Measurements from ENCODE around the gene SPATA33. TPM values are rescaled to one million over a fixed set of nuclear protein-coding genes. Genes with fewer than 3 reads are reported as not detected.
"Not testable (repeated sequence)": the region's sequence is repeated elsewhere in the genome, so short reads cannot be mapped to it uniquely, and the experiment has no call there.

Gene SPATA33
- total RNA-seq, 1 donor from 2014 or later = 16.6 TPM

- intact Hi-C loops (cut with micrococcal nuclease) = loop anchor here (5.0 kb wide), 4 partner anchors 44 to 416 kb away; partner anchors contain the start of genes RPL13, SPATA2L, VPS9D1 and ZNF276
Measured at GRCh38 chr16:89658221-89658879, 714 bp downstream of the SPATA33 start.

- intact Hi-C loops (cut with micrococcal nuclease) = no loop called here
Measured at GRCh38 chr16:89660146-89660545, 2.5 kb downstream of the SPATA33 start.

DNA sequence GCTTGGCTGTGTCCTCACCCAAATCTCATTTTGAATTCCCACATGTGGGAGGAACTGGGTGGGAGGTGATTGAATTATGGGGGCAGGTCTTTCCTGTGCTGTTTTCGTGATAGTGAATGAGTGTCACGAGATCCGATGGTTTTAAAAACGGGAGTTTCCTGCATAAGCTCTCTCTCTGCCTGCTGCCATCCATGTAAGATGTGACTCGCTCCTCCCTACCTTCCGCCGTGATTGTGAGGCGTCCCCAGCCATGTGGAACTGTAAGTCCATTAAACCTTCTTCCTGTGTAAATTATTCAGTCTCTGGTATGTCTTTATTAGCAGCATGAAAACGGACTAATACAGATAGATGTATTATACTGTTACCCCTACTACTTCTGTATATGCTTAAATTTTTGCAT, 3.6 kb downstream of the SPATA33 start:
- intact Hi-C loops (cut with micrococcal nuclease) = no loop called here

GRCh38 chr16:89664238-89664637, 6.6 kb downstream of the SPATA33 start:
- intact Hi-C loops (cut with micrococcal nuclease) = not testable (repeated sequence)

- intact Hi-C loops (cut with micrococcal nuclease) = not testable (repeated sequence)
Measured at GRCh38 chr16:89667000-89667399, 9.4 kb downstream of the SPATA33 start.

DNA sequence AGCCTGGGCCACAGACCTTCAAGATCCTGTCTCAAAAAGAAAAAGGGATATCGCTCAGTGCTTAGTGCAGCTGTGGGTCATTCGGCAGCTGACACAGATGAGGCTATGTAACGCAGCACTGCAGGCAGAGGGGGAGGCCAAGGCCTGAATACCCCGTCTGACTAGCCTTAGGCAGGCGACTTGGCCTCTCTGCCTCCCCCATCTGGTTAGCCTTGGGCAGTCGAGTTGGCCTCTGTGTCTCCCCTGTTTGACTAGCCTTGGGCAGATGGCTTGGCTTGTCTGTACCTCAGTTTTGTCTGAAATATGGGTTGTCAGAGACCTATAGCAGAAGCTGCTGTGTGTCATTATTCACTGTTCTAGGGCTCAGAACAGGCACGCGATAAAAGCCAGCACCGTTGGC, 10.0 kb downstream of the SPATA33 start:
- intact Hi-C loops (cut with micrococcal nuclease) = no loop called here

GRCh38 chr16:89668790-89669158, 11.1 kb downstream of the SPATA33 start:
- intact Hi-C loops (cut with micrococcal nuclease) = no loop called here

DNA sequence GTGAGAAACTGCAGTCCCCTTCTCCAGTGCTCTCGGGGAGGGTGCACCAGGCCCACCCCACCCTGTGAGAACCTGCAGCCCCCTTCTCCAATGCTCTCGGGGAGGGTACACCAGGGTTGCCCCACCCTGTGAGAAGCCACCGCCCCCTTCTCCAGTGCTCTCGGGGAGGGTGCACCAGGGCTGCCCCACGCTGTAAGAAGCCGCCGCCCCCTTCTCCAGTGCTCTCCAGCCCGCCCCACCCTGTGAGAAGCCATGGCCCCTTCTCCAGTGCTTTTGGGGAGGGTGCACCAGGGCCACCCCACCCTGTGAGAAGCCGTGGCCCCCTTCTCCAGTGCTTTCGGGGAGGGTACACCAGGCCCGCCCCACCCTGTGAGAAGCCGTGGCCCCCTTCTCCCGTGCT, 12.1 kb downstream of the SPATA33 start:
- intact Hi-C loops (cut with micrococcal nuclease) = no loop called here

GRCh38 chr16:89670496-89671431, 13.1 kb downstream of the SPATA33 start:
- intact Hi-C loops (cut with micrococcal nuclease) = no loop called here

GRCh38 chr16:89671565-89671964, 13.9 kb downstream of the SPATA33 start:
- intact Hi-C loops (cut with micrococcal nuclease) = not testable (repeated sequence)

DNA sequence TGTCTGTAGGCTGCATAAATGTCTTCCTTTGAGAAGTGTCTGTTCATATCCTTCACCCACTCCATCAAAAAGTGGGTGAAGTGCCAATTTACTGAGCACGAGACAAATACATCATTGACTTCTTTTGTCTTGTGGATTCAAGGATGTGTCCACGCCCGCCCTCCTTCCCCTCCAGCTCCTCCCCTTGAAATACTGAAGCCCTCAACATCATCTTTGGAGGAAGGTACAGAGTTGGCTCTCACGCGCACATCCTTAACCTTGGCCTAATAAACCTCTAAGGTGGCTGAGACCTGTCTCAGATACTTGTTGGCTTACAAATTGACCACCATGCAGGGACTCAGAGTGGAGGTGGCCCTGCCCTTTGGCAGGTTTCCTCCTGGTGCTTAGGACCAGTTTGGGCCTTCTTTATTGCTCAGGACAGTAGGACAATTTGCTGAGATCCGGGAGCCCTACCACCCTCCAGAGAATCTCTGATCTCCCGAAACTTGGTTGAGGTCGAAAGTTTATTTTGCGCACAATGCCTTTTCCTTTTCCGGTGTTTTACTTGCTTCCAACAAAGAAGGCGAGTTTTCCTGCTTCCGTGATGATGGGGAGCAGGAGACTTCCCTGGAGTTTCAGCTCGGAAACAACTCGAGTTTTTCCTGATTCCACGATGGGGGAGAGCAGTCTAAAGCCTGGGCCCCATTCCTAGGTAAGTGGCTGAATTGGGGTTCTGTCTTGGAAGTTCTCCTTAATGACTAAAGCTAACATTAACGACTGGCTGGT, 14.7 kb downstream of the SPATA33 start:
- intact Hi-C loops (cut with micrococcal nuclease) = no loop called here

GRCh38 chr16:89678258-89678657, 20.6 kb downstream of the SPATA33 start:
- intact Hi-C loops (cut with micrococcal nuclease) = no loop called here

DNA sequence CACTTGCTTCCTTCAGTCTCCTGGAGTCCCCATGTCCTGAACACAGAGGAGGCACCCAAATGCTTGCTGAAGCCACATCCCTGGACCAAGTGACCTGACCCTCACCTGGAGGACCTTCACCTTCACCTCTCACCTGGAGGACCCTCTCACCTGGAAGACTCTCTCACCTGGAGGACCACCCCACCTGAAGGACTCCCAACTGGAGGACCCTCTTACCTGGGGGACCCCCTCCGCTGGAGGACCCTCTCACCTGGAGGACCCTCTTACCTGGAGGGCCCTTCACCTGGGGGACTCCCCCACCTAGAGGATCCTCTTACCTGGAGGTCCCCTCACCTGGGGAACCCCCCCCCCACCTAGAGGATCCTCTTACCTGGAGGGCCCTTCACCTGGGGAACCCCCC, 28.3 kb downstream of the SPATA33 start:
- intact Hi-C loops (cut with micrococcal nuclease) = loop anchor here (1.0 kb wide), 1 partner anchor 29 kb away; the partner anchor contains the start of genes CHMP1A and SPATA33

GRCh38 chr16:89686520-89687091, 29.0 kb downstream of the SPATA33 start, which contains the start of gene CDK10:
Gene CDK10, plus strand, starts transcription at chr16:89686689. Its CDS starts 22 bp downstream, at chr16:89686711.
- intact Hi-C loops (cut with micrococcal nuclease) = loop anchor here (1.0 kb wide), 2 partner anchors 14 to 29 kb away; partner anchors contain the start of genes CHMP1A and SPATA33

DNA sequence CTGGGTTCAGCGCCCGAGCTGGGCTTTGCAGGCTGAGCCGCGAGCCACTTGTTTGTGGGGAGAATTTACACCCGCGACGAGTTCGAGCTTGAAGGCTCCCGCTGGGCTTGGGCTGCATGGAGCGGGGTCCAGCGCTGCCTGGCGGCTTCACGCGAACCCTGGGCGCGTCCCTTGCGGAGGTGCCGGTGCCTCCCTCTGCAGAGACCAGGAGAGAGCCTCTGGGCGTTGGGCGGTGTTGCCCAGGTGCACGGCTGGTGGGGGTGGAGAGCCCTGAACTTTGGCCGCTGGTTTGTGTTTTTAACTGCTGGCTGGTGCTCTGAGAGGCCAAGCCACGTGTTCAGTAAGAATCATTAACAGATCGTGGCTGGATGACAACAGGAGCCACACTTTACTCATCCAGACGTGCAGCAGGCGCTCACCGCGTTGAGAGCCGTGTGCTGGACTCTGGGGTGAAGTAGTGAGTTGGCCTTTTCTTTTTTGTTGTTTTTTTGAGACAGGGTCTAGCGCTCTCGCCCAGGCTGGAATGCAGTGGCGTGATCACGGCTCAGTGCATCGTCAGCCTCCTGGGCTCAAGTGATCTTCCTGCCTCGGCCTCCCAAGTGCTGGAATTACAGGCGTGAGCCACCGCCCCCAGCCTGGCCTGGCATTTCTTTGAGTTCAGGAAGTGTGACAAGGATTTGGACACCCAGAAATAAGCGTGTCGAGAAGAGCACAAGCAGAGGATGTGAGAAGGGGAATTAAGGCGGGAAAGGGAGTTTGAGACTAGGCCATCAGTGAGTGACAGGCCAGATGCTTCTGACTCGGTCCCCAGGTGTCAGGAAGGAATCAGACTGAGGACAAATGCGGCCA, 29.7 kb downstream of the SPATA33 start:
- intact Hi-C loops (cut with micrococcal nuclease) = loop anchor here (1.0 kb wide), 1 partner anchor 13 kb away; no protein-coding TSS in a partner anchor

DNA sequence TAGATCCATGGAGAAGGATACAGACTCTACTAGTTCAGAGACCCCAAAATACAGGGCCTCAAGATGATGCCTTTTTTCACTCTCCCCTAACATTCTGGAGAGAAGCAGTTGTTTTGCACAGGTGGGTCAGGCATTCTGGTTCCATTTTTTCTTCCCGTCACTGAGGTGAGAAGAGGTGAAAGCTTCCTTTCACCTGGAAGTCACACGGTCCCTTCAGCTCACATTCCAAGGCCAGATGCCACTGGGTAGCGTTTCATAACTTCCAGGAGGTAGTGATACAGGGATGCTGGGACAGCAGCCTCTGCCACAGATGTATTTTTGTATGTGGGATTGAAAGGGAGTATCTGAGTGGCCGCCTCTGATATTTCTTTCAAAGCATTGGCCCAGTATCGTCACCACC, 30.8 kb downstream of the SPATA33 start:
- intact Hi-C loops (cut with micrococcal nuclease) = no loop called here

DNA sequence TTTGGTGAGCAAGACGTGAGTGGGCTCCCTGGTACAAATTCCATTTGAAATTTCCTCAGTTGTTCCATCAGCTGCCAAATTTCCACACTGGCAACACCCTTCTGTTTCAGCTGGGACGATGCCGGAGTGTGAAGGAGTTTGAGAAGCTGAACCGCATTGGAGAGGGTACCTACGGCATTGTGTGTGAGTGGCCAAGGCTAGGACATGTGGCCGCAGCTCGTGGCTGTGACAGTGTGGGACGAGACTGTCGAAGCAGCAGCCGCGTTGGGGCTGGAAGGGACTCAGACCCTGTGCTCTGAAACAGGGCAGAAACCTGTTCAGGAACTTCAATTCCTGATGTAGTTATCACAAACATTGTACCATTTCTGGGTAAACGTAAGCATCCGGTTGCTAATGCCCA, 31.5 kb downstream of the SPATA33 start:
- intact Hi-C loops (cut with micrococcal nuclease) = no loop called here

DNA sequence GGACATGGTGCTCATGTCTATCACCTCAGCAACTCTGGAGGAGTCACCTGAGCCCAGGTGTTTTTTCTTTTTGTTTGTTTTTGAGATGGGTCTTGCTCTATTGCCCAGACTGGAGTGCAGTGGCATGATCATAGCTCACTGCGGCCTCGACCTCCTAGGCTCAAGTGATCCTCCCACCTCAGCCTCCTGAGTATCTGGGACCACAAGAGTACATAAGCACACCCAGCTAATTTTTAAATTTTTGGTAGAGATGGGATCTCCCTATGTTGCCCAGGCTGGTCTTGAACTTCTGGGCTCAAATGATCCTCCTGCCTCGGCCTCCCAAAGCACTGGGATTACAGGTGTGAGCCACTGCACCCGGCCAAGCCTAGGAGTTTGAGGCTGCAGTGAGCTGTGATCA, 32.0 kb downstream of the SPATA33 start:
- intact Hi-C loops (cut with micrococcal nuclease) = not testable (repeated sequence)

DNA sequence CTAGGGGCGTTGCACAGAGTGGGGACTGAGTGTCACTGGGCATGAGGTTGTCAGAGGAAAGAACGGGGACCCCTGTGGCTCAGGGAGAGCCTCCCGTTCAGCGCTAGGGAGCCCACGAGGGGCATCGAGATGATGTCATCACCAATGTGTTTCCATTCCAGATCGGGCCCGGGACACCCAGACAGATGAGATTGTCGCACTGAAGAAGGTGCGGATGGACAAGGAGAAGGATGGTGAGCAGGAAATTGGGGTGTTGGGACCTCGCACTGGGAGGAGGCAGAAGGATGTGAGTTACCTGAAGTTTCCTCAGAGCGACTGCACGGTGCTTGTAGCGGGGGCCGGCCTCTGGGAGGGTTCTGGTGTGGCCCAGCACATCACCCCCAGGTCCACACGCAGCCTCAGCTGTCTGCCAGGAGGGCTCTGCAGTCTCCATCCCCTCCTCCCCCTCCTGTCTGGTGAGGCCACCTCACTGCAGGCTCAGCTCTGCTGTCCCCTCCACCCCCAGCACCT, 32.8 kb downstream of the SPATA33 start:
- intact Hi-C loops (cut with micrococcal nuclease) = no loop called here

All from T-helper 2 cell treated with Interferon-gamma antibody and Interleukin-4, amounts not matched to agents 100 ng/mL and 5 ng/mL, for 36 hours (primary cell).